A549 (cell line): ENCODE data around the gene INHA. TPM values are rescaled to one million over a fixed set of nuclear protein-coding genes. Genes with fewer than 3 reads are reported as not detected.

Experiments
- ATAC-seq, 2 experiments: fragments of 200-7000 bp in 1 of 2; fragments of >200 bp in 1 of 2; cut with Nextera tagmentation in 1 of 2; cut with Tn5 transposase in 1 of 2; 3 replicates each; pipeline versions ENCODE4 v1.8.0 to v1.9.1; 2018 to 2020; ENCODE audit warnings: mild to moderate bottlenecking in 1 of 2, moderate library complexity in 1 of 2
- CTCF ChIA-PET: fragments of 300-600 bp; sonication (Branson Sonifier 250); formaldehyde crosslinking; extraction: SDS; loops from one replicate; lab custom pipeline; 2021; ENCODE audit warnings: antibody characterized with exemption, inconsistent platforms; lab: Yijun Ruan, JAX
- POLR2A ChIA-PET: fragments of 350-600 bp; formaldehyde crosslinking; extraction: SDS; loops from one replicate; lab custom pipeline; 2021; ENCODE audit warnings: antibody characterized with exemption, inconsistent platforms; lab: Yijun Ruan, JAX
- DNase-seq, 2 experiments: peaks; one replicate each; pipeline versions ENCODE4 v3.0.0 to v3.0.0-alpha.2; 2011 to 2016; ENCODE audit warnings: low read depth in 1 of 2, low spot score in 1 of 2
- FAIRE-seq: peaks from 2 replicates; lab custom pipeline; 2011; peaks lifted over from hg19 to GRCh38; lab: Jason Lieb, UNC
- H3K27ac ChIP-seq, 2 experiments: fragments of >200 bp; sonication (Bioruptor Twin); formaldehyde crosslinking; 3 replicates each; pipeline ENCODE4 v1.5.1; 2016 to 2017
- H3K4me1 ChIP-seq: fragments of >200 bp; sonication (Bioruptor Twin); formaldehyde crosslinking; 3 replicates; pipeline ENCODE4 v1.6.1; 2016
- H3K4me2 ChIP-seq: fragments of >200 bp; sonication (Bioruptor Twin); formaldehyde crosslinking; 3 replicates; pipeline ENCODE4 v1.6.1; 2016
- H3K4me3 ChIP-seq: fragments of >200 bp; sonication (Bioruptor Twin); formaldehyde crosslinking; 3 replicates; pipeline ENCODE4 v1.5.1; 2016
- H3K9me3 ChIP-seq: fragments of >200 bp; sonication (Bioruptor Twin); formaldehyde crosslinking; 3 replicates; pipeline ENCODE4 v1.6.1; 2016
- BHLHE40 ChIP-seq: IDR thresholded peaks from 2 replicates; pipeline ENCODE4 v1.6.1; 2012; ENCODE audit warnings: low read depth, low read length, inconsistent platforms
- CHD2 ChIP-seq: fragments of 150-350 bp; IDR thresholded peaks from 2 replicates; pipeline ENCODE4 v1.6.1; 2014; ENCODE audit warnings: low read length; ENCODE audit not compliant: partially characterized antibody
- CHD4 ChIP-seq: fragments of 200-600 bp; sonication (generic); IDR thresholded peaks from 2 replicates; pipeline ENCODE4 v1.6.1; 2016; ENCODE audit warnings: antibody characterized with exemption, mild to moderate bottlenecking, borderline replicate concordance
- EHF ChIP-seq: fragments of 250-450 bp; sonication (Bioruptor Pico); IDR thresholded peaks from 2 replicates; pipeline ENCODE4 v1.5.0; 2020; ENCODE audit warnings: mild to moderate bottlenecking
- EP300 ChIP-seq, 2 experiments: fragments of >200 bp; sonication (Bioruptor Twin); formaldehyde crosslinking; IDR thresholded peaks; 2 replicates in 1 of 2; 3 replicates in 1 of 2; pipeline ENCODE4 v1.6.1; 2016 to 2017
- ESRRA ChIP-seq: fragments of 150-350 bp; IDR thresholded peaks from 2 replicates; pipeline ENCODE4 v1.6.1; 2014; ENCODE audit warnings: mild to moderate bottlenecking, low read length, borderline replicate concordance
- HOXA7 ChIP-seq: fragments of 250-450 bp; sonication (Bioruptor Pico); IDR thresholded peaks from 2 replicates; pipeline ENCODE4 v1.5.0; 2020; ENCODE audit warnings: mild to moderate bottlenecking, moderate library complexity
- MYC ChIP-seq: IDR thresholded peaks from 2 replicates; pipeline ENCODE4 v1.6.1; 2012; ENCODE audit warnings: mild to moderate bottlenecking, inconsistent platforms, low read length, improper control_type of control experiment, borderline replicate concordance
- RFX5 ChIP-seq: fragments of 450-650 bp; IDR thresholded peaks from 2 replicates; pipeline ENCODE4 v1.7.1; 2014; ENCODE audit warnings: antibody characterized with exemption, mild to moderate bottlenecking, moderate library complexity
- TFCP2L1 ChIP-seq: fragments of 250-450 bp; sonication (Bioruptor Pico); IDR thresholded peaks from 2 replicates; pipeline ENCODE4 v1.5.0; 2021; ENCODE audit warnings: mild to moderate bottlenecking
- ZC3H11A ChIP-seq: fragments of 450-650 bp; IDR thresholded peaks from 2 replicates; pipeline ENCODE4 v1.6.1; 2014; ENCODE audit warnings: antibody characterized with exemption, mild to moderate bottlenecking
- ZFP36 ChIP-seq: fragments of 450-650 bp; IDR thresholded peaks from 2 replicates; pipeline ENCODE4 v1.6.1; 2014; ENCODE audit warnings: borderline replicate concordance; ENCODE audit not compliant: partially characterized antibody
- ZNF302 ChIP-seq: fragments of 250-450 bp; sonication (Bioruptor Pico); IDR thresholded peaks from 2 replicates; pipeline ENCODE4 v1.9.0; 2021; ENCODE audit warnings: inconsistent platforms, mild to moderate bottlenecking, moderate library complexity
- WGBS: methylation state at CpG from one replicate; pipeline ENCODE4 v1.1.6; 2017; ENCODE audit errors: missing lambda C conversion rate; 5-methylcytosine and 5-hydroxymethylcytosine counted together
- polyA plus RNA-seq, 4 experiments: library from polyadenylated mRNA; depleted of rRNA in 3 of 4; stranded (reverse); fragments of >200 nt; fragmentation: RNase III in 1 of 4; extraction: RNeasy Plus Mini Kit Qiagen cat#74134 plus additional on column Dnase treatment in 1 of 4; gene quantifications; 2 replicates in 3 of 4; 3 replicates in 1 of 4; pipeline ENCODE4 v1.2.3, GENCODE V29; 2011 to 2017
- TF ChIP-seq, protein P1 (sequence below): fragments of 250-450 bp; sonication (Bioruptor Pico); IDR thresholded peaks from 2 replicates; pipeline ENCODE4 v1.5.0; 2021; ENCODE audit warnings: mild to moderate bottlenecking, moderate library complexity, borderline replicate concordance
- TF ChIP-seq, protein P2 (sequence below): fragments of 200-600 bp; sonication (generic); IDR thresholded peaks from 2 replicates; pipeline ENCODE4 v1.6.1; 2016; ENCODE audit warnings: antibody characterized with exemption, mild to moderate bottlenecking, moderate library complexity
- TF ChIP-seq, protein P3 (sequence below): fragments of 250-450 bp; sonication (Bioruptor Pico); IDR thresholded peaks from 2 replicates; pipeline ENCODE4 v1.5.0; 2020; ENCODE audit warnings: low read depth, mild to moderate bottlenecking, moderate library complexity
- TF ChIP-seq, protein P4 (sequence below): IDR thresholded peaks from 2 replicates; pipeline ENCODE4 v1.6.1; 2012

The INHA gene
- polyA plus RNA-seq, 2 of the 4 experiments (the other 2 are of a cell fraction) = 0.49 to 0.72 TPM

DNA sequence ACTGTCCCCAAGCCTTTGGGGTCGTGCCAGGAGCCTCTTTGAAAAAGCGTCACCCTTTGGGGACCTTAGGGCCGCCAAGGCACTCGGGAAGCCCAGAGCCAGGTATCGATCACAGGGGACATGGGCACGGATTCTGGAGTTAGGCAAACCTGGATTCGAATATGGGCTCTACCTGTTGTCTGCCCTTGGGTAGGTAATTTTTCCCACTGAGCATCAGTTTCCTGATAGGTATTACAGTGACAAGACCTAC, 19.0 kb upstream of the INHA start:
- ATAC-seq (no peak), FAIRE-seq (no peak)
- Histone ChIP-seq H3K27ac (peak overlapping the region in 1 of 2 experiments; percentile 81; a peak in 2 of 6 replicates), H3K9me3 (no peaks in the 10 kb centered on the region)
- TF ChIP-seq, protein P1, sequence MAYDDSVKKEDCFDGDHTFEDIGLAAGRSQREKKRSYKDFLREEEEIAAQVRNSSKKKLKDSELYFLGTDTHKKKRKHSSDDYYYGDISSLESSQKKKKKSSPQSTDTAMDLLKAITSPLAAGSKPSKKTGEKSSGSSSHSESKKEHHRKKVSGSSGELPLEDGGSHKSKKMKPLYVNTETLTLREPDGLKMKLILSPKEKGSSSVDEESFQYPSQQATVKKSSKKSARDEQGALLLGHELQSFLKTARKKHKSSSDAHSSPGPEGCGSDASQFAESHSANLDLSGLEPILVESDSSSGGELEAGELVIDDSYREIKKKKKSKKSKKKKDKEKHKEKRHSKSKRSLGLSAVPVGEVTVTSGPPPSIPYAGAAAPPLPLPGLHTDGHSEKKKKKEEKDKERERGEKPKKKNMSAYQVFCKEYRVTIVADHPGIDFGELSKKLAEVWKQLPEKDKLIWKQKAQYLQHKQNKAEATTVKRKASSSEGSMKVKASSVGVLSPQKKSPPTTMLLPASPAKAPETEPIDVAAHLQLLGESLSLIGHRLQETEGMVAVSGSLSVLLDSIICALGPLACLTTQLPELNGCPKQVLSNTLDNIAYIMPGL (CRISPR knock-in tag) = no peak
- TF ChIP-seq, protein P2, sequence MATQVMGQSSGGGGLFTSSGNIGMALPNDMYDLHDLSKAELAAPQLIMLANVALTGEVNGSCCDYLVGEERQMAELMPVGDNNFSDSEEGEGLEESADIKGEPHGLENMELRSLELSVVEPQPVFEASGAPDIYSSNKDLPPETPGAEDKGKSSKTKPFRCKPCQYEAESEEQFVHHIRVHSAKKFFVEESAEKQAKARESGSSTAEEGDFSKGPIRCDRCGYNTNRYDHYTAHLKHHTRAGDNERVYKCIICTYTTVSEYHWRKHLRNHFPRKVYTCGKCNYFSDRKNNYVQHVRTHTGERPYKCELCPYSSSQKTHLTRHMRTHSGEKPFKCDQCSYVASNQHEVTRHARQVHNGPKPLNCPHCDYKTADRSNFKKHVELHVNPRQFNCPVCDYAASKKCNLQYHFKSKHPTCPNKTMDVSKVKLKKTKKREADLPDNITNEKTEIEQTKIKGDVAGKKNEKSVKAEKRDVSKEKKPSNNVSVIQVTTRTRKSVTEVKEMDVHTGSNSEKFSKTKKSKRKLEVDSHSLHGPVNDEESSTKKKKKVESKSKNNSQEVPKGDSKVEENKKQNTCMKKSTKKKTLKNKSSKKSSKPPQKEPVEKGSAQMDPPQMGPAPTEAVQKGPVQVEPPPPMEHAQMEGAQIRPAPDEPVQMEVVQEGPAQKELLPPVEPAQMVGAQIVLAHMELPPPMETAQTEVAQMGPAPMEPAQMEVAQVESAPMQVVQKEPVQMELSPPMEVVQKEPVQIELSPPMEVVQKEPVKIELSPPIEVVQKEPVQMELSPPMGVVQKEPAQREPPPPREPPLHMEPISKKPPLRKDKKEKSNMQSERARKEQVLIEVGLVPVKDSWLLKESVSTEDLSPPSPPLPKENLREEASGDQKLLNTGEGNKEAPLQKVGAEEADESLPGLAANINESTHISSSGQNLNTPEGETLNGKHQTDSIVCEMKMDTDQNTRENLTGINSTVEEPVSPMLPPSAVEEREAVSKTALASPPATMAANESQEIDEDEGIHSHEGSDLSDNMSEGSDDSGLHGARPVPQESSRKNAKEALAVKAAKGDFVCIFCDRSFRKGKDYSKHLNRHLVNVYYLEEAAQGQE = no peak
- TF ChIP-seq CHD4 (no peak), BHLHE40 (no peak), ZC3H11A (no peak)
- TF ChIP-seq, all 56 proteins: peak for 0
- Histone ChIP-seq H3K4me3 (peak overlapping the region; percentile 76), H3K4me2 (peak overlapping the region; percentile 100), H3K4me1 (peaks cover 16% of the 10 kb centered on the region)
- ChIA-PET CTCF (interaction anchor here (1.0 to 5.0 kb wide), 6 partner anchors 10 to 150 kb away, joined by 3 to 19 read pairs (median 8); partner anchors contain the start of genes CHPF and TMEM198), POLR2A (interaction anchor here (0.6 to 1.2 kb wide), 4 partner anchors 9 to 134 kb away, joined by 3 read pairs; partner anchors contain the start of genes CHPF, OBSL1, STK11IP and TMEM198)
- no peak for DNase-seq
- 39% methylated on average over 7 of the region's 7 CpGs for WGBS

DNA sequence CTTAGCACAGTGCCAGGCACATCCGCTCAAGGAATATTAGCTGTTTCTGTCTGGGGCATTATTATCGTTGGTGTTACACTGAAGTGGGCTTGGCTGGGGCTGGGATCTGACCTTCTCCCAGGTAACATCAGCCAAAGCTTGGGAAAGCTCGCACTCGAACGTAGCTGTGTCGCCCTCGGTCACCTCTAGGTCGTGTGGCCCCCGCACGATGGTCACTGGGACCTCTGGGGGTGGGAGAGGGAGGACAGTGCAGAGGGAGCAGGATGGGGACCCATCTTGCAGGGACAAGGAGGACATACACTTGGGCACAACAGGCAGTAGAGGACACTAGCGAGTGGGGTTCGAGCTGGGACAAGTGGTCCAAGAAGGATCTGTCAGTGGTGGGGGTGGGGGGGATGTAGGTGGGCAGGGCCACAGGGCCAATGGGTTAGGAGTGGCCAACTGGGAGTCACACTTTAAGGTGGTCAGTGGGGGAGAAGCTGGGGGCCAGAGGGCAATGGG, 18.6 kb upstream of the INHA start:
- no peak for ATAC-seq
- Histone ChIP-seq H3K4me3 (no peak overlapping the region), H3K27ac (no peak overlapping the region), H3K9me3 (no peaks in the 10 kb centered on the region), H3K4me1 (peaks cover 16% of the 10 kb centered on the region), H3K4me2 (no peak overlapping the region)
- ChIA-PET CTCF (interaction anchor here (0.8 to 5.5 kb wide), 7 partner anchors 10 to 150 kb away, joined by 3 to 23 read pairs (median 7); partner anchors contain the start of genes CHPF and TMEM198), POLR2A (interaction anchor here (0.6 kb wide), 1 partner anchor 134 kb away, joined by 3 read pairs; no protein-coding TSS in a partner anchor)
- TF ChIP-seq RFX5 = no peak
- TF ChIP-seq, protein P1 (CRISPR knock-in tag) = no peak
- TF ChIP-seq HOXA7 (CRISPR knock-in tag) = no peak
- no peak for TF ChIP-seq ZNF302
- TF ChIP-seq, protein P3, sequence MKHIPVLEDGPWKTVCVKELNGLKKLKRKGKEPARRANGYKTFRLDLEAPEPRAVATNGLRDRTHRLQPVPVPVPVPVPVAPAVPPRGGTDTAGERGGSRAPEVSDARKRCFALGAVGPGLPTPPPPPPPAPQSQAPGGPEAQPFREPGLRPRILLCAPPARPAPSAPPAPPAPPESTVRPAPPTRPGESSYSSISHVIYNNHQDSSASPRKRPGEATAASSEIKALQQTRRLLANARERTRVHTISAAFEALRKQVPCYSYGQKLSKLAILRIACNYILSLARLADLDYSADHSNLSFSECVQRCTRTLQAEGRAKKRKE (CRISPR knock-in tag) = no peak
- no peak for TF ChIP-seq TFCP2L1
- TF ChIP-seq ESRRA = no peak
- TF ChIP-seq EHF (CRISPR knock-in tag) = no peak
- no peak for TF ChIP-seq ZFP36
- TF ChIP-seq, protein P4, sequence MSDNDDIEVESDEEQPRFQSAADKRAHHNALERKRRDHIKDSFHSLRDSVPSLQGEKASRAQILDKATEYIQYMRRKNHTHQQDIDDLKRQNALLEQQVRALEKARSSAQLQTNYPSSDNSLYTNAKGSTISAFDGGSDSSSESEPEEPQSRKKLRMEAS = no peak
- TF ChIP-seq BHLHE40 = no peak
- TF ChIP-seq EP300 (IDR thresholded peaks at IDR 0.05) = no peak
- no peak for TF ChIP-seq MYC
- no peak for TF ChIP-seq CHD2
- no peak for FAIRE-seq
- no peak for DNase-seq
- 85% methylated on average over 12 of the region's 12 CpGs for WGBS
